Stimulated activated CD8-positive, alpha-beta memory T cell treated with anti-CD3 and anti-CD28 coated beads, Interleukin-12 subunit alpha, Interleukin-12 subunit beta, amount 100 ng/mL, for 24 hours (primary cell): ENCODE results near the gene OTX2.

ENCODE experiments used
- DNase-seq: peaks from one replicate; pipeline ENCODE4 v3.0.0-alpha.2; 2020; ENCODE audit errors: extremely low read depth

The OTX2 gene

DNA sequence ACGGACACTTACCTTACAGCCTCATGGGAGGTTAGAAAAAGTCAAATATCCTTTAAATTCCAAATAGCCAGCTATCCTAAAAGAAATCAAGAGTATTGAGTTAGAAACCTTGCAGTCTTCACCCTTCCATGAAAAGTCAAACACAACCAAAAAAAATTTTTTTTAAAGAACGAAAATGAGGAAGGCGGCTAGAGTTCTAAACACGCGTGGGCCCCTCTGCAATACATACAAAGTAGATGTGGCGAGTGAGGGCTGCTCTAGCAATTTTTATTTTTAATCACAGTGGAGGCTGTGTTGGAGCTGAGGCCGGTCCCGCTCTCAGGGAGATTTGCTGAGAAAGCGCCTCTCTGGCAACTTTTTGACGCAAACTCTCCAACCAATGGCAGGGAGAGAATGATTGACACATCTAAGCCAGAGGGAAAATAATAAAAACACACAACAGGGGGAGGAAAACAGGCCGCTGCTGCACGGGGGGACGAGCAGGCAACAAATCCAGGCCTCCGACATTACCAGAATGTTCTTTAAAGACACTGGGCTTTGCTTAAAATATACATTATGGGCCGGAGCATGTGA is at the start of gene OTX2:
Gene OTX2, minus strand, starts transcription at position 333 of the 573 bp plus-strand sequence. CDS start 5,023 bp downstream, outside the sequence.
- no peak for DNase-seq

DNA sequence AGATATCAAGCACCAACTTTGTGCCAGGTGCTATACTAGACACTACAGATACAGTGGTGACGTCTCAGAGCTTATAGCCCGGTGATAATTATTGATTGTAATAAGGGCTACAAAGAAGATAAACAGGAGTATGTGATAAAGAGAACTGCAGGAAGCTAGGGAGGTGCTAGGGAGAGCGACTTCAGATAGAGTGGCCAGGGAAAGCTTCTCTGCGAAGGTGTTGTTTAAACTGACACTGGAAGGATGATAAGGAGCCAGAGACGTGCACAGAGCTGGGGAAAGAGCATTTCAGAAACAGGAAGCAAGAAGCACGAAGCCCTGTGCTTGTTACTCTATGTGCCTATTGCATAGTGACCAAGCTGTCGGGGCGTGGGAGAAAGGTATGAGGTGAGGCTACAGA is 48.1 kb upstream of the OTX2 start:
- DNase-seq = no peak

DNA sequence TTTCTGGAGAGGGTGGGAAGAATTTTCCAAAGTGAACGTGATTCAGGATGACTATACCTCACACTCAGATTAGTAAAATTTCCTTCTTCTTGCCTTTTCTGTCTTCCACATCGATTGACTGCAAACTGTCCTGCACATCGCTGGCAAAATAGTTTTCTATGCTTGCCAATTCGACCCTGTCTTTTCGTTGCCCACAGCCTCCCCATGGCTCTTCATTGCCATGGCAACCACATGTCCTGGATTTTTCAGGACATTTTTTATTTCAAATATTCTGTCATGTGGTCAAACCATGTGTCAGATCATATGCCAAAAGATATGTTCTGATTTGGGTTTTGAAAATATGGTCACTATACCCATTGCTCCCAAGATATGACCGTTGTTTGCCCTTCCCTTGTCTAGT is 46.9 kb upstream of the OTX2 start:
- no peak for DNase-seq

DNA sequence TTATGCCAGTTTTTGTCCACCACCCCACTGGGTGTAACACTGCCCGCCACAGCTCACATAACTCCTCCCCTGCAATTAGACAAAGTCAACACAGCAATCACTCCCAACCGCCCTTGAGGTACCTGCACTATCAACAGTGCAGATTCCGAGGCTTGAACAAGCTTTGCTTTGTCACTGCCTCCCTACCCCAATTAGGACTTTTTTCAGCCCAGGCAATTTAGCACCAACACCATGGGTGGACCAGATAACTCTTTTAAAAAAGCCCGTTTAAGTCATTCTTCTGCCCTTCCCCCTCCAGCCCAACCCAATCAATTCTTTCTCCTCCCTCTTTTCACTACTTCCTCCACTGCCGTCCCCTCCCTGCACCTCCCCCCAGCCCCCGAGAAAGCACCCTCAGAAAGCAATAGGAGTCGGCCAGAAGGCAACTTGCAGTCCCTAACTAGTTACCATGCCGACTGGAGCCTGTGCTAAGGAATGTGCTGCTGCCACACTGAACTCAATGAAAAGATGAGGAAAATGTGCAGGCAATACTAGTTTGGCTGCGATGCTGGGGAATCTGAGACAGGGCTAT is 45.7 kb upstream of the OTX2 start:
- no peak for DNase-seq

DNA sequence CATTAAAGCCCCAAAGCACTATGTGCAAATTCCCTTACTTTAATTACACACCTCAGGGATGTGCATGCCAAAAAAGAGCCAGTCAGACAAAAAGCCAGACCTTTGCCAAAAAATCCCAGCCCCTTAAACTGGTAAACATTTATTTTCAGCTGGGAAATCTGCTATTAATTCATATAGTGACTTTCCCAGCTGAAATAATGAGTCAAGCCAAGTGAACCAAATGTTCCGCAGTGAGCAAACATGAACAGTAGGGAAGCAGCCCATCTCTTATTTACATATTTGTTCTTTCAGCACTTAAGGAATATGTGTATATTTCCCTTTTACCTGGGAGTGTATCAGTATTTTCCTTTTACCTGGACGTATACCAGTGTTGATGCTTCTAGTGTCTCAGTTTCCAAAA is 44.0 kb upstream of the OTX2 start:
- DNase-seq = no peak

DNA sequence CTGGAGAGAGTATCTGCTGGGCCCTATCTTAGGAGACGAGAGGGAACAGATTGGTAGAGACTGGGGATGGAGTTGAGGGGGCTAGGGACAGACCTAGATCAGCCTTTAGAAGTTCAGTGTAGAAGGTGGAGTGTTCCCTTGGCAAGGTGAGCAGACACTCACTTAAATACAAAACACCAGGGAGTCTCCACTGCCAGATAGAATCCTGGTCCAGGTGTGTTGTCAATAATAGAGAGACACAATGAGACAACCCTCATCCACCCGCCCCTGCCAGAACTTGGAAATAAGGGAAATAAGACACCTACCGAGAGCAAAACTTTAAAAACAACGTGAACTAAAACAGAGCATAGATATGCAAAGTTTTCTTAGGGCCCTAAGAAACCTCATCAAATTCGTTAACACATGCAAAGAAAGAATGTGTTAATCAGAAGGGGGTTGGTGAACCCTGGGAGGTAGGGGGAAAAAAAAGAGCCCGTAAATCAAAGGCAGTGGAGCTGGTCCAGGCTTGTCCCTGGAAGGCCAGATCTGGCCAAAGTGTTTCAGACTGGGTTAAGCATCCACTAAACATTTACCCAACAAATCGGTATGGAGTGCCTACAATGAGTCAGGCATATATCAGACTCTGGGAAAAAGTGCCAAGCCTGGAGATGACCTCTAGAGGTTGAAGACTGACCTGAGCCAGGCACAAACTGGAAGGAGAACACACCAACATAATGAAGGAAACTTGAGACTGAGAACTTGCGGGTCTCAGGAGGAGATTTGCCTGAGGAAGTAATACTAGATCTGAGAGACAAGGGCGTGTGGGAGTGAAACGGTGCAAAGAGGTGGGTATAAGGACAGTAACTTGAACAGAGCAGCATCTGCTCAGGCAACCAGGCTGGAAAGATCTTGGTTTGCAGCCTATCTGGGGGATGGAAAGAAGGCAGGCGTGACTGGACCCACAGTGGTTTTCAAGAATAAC is 37.0 kb upstream of the OTX2 start:
- DNase-seq = no peak

DNA sequence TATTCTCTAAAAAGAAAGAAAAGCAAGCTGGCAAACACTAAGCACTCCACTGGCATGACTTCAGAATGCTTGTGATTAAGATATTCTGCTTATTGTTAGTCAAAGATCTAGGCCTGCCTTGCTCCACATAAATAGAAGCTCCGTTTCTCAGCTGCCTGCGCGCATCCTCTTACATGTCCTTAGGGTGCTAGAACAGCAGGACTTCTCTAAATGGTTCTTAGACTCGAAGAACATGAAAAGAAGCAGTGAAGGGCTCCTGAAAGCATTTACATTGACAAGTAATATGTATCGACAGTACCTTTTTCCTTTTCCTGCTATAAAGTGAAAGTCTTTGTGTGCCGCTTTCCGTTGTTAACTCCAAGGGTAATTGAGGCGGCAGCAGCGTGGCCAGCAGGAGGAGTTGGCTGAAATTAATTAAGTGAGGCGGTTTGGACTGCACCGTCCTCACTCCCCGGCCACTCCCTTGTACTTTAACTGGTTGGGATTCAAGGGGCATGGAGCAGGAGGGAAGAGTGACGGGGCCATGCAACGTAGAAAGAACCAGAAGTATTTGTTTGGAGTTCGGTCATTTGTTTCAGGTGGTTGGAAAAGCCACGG is 34.2 kb upstream of the OTX2 start:
- DNase-seq = no peak

DNA sequence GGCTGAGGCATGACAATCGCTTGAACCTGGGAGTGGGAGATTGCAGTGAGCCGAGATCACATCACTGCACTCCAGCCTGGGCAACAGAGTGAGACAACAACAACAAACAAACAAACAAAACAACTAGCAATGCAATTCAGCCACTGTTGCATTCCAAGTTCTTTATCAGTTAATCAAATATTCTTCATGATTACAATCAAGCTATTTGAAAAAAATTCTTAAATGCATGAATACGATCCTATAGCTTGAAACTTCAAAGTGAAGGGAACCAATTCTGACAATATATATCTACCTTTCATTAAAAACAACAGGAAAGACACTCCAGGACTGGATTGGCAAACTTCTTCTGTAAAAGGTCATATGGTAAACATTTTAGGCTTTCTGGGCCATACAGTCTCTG is 31.3 kb upstream of the OTX2 start:
- no peak for DNase-seq

DNA sequence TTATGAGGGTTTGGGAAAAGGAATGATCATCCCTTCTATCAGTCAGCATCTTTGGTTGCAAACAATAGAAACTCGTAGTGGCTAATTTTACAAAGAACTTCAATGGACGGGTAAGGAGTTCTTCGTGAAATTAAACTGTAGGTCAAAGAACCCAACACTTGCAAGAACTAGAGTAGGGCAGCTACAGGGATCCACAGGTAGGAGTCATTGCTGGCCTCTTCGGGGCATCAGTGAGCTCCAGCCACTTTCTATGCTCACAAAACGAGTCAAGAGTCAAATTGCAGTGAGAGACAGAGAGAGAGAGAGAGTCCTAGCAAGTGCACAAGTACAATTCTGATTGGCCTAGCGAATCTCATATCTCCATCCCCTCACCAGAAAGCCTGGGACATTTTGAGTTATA is 29.9 kb upstream of the OTX2 start:
- DNase-seq = no peak

DNA sequence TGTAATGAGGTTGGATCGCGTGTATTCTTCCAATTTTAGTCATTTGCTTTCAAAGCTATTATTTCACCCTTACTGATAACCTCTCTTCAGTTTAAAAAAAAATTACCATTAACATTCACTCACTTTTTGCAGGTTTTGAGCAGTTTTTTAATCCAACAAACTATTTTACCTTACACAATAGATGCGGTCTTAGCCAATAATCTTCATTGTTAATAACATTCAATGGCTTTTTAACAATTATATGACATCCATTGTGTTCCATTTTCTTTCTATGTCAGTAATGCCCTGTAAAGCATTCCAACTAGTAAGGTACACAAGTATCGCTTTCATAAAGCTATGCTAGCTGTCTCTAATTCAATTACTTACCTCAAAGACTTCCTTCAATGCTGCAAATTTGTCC is 18.9 kb upstream of the OTX2 start:
- DNase-seq = no peak

DNA sequence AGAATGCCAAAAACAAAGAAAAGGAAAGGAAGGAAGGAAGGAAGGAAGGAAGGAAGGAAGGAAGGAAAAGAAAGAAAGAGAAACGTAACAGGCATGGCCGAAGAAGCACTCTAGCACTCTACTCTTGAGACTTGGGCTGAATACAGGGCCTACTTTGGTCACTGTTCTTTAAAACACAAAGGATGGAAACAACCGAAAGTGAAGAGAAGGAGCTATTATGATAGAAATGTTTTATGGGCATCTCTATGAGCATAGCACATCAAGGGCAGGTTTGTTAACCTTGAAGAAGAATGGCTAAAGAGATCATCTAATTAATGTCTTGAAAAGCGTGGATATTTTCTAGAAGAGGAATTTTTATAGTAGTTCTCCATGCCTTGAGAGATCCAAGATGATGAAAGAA is 15.9 kb upstream of the OTX2 start:
- DNase-seq = no peak

DNA sequence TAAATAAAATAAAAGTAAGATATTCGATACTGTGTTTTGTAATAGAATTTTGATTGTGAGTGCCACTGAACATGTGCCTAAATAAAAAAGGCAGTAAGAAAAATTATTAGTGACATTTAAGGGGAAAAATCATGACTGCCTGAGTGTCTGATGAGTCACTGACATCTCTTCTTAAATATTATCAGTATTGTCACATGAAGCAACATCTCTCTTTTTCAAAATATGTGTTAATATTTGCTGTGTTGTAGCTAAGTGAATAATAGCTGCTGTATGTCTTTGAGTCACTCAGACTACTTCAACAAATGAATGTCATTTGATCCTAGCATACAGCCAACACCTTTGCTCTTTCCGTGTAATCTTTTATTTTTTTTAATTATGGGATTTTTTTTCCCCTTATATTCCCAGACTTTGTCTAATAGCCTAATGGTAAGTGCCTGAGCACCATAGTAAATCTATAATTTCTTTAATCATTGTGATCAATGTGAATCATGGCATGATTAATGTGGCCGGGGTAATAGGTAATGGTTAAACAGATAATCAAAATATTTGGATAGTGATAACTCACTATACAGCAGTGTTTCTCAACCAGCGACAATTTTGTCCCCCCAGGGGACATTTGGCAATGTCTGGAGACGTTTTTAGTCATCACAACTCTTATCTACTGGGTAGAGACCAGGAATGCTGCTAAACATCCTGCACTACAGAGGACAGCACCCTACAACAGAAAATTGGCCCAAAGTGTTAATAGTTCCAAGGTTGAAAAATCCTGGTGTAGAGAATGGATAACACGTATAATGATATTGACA is 11.7 kb upstream of the OTX2 start:
- DNase-seq = no peak

DNA sequence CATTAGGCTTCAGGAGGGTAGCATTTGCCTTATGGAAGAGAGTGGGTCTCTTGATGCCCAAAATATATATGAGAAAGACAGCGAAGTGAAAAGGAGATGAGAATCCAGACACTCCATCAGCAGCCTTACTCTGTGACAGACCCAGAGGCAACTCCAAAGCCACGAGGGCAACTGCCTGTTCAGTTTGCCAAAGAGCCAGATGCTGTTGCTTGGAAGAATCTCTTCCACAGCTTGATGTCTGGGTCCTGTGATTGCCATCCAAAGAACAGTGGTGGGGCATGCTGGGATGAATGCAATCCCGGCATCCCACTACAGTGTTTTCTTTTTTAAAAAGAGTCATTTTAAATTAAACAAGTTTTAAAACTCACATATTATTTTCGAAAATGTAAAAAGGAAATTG is 10.9 kb upstream of the OTX2 start:
- DNase-seq = no peak

DNA sequence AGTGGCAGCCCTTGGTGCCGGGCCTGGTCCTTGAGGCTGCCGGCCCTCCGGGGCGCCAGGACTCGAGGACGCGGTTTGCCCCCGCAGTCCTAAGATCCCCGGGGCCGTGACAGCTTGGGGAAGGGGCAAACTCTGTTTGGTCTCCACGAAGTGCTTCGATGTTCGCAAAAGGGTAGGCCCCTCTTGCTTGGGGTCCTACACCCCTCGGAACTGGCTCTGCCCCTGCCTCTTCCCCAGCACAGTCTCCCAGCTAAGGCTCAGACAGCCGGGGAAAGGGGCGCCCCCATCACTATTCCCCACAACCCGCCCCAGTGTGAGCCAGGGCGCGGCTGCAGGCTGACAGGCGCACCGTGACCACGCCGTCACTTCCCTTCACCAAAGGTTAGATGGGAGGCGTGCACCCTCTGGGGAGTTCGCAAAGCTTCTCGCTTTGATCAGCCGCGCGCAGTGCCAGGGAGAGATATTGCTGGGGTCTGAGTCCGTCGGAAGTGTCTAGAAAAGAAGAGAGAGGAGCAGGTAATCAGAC is 7.2 kb upstream of the OTX2 start:
- DNase-seq = no peak

DNA sequence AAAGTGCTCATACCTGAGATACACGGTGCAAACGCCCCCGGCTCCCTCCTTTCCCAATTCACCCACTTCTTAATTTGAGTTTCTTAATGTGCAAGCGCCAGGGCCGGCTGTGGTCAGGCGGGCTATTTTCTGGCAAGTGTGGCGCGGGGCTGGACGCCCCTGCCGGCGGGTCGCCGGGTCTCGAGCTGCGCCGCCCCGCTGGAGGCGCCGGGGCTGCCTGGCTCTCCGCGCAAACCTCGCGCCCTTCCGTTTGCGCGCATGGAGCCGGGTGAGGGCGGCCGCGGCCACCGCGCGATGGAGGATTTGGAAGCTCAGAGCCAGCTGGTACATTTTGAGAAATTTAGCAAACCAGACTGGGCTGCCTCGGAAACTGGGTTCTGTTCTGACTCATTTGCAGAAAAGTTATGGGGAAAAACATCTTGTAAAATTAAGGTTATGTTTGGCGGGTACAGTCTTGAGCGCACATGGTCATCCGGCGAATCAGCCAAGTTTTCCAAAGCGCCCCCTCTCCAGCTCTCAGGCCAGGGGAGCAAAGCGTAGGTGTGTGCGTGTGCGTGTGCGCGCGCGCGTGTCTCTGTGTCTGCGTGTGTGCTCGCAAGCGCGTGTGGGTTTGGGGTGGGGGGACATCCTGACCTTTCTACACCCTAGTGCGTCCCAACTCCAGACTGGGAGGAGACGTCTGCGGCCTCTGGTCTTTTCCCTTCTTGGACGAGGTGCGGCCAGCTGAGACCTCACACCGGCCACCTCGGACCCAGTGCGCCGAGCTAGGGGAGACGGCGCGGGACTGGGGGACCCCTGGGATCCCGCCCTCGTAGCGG is 6.5 kb upstream of the OTX2 start:
- DNase-seq = no peak

DNA sequence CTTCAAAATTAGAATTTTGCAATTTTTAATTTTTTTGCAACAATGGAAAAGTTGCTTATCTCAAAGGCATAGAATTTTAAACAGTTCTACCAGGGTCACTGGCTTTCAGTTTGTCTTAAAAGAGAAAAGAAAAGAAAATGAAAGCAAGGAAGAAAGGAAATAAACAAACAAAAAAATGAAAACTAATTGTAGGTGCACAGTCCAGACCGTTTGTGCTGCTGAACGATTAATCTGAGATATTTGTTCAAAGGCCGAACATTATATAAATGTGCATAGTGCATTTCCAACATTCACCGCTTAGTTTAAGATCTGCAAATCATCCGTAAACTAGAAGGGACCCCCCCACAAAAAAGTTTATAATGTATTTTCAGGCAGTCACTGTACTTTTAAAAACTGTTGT is 5.5 kb upstream of the OTX2 start:
- no peak for DNase-seq

DNA sequence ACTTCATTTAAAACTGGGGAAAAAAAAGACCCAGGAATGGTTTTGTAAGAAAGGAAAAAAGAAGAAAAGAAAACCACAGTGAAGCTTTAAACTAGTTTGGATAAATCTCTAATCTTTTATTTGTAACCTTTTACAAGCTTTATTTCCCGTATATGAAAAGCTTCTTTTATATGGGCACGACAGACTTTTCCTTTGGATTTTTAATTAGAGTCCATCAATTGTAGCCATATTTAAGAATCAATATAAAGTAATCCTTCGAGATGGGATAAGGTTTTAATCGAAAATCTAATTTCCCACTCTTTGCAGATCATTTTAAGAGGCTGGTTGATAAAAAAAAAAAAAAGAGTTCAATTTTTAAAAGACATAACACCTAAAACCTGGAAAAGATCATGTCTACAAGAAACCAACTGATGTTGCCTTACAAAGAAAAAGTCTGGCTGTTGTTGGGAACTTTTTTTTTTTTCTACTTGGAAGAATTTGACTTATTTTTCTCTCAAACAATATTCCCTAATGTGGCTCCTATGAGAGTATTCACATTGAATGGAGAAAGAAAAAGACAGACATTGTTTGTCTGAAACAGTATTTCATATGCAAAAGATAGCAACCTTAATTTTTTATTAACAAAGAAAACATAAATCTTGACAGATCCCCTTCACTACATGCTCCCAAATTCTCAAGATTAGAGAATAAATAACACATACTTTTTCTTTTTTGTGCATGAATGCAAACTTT is 4.9 kb upstream of the OTX2 start:
- DNase-seq = no peak

DNA sequence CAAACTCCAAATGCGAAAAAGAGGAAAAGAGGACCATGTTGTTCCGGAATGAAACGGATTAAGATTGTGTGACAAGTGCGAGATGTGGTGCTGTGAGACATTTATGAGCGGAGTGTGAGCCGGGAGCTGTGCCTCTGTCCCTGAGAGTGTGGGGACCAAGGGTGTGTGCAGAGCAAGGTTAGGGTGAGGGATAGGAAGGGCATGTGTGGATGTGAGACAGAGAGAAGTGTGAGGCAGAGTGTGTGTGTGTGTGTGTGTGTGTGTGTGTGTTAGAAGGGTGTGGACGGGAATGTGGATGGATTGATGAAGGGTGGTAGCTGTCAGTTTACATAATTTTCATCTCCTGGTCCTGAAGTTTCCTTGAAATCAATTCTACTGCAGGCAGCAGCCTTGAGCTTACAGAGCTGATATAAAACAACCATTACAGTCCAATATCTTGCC is 4.3 kb upstream of the OTX2 start:
- no peak for DNase-seq

DNA sequence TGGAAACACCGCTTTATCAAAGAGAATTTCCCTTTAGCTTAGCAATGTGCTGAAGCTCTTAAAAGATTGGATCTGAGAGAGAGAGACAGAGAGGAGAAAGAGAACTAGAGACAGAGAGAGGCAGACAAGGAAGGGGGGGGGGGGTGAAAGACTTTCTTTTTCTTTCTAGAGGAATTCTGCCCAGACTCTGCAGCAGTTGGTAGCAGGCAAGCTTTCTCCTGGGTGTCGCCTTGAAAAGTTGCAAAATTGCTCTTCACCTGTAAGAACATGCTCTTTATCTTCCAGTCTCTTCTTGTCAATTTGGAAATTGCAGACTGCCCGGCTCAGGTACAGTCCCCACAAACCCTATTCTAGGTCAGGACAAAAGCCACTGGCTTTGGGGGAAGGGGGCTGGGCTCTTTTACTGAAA is 2.9 kb upstream of the OTX2 start:
- DNase-seq = no peak
